GM13977 (cell line): Measurements from ENCODE around the gene KCNIP1.

ENCODE experiments used
- DNase-seq: peaks from one replicate; pipeline ENCODE4 v3.0.0; 2012; ENCODE audit warnings: low spot score
- in situ Hi-C: fragments of 300-500 bp; cut with MboI; formaldehyde crosslinking; loops from one replicate; pipeline ENCODE4 v1.12.0; 2022; ENCODE audit warnings: low sequenced_read_pairs, low pct_unique_long_range_greater_than_20kb, mixed read lengths, inconsistent platforms; ENCODE audit not compliant: unreplicated experiment
- TF ChIP-seq, protein P1 (sequence below): IDR thresholded peaks from 2 replicates; pipeline ENCODE4 v1.5.1; 2012; ENCODE audit warnings: mild to moderate bottlenecking, control low read depth; ENCODE audit not compliant: insufficient read depth; ENCODE audit errors: extremely low read depth, missing control alignments

Gene KCNIP1

GRCh38 chr5:170553218-170553617 lies 49.4 kb downstream of the KCNIP1 start:
- in situ Hi-C loops, result no loop called here
- DNase-seq, result no peak
- TF ChIP-seq, protein P1, sequence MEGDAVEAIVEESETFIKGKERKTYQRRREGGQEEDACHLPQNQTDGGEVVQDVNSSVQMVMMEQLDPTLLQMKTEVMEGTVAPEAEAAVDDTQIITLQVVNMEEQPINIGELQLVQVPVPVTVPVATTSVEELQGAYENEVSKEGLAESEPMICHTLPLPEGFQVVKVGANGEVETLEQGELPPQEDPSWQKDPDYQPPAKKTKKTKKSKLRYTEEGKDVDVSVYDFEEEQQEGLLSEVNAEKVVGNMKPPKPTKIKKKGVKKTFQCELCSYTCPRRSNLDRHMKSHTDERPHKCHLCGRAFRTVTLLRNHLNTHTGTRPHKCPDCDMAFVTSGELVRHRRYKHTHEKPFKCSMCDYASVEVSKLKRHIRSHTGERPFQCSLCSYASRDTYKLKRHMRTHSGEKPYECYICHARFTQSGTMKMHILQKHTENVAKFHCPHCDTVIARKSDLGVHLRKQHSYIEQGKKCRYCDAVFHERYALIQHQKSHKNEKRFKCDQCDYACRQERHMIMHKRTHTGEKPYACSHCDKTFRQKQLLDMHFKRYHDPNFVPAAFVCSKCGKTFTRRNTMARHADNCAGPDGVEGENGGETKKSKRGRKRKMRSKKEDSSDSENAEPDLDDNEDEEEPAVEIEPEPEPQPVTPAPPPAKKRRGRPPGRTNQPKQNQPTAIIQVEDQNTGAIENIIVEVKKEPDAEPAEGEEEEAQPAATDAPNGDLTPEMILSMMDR, result no peak

DNA sequence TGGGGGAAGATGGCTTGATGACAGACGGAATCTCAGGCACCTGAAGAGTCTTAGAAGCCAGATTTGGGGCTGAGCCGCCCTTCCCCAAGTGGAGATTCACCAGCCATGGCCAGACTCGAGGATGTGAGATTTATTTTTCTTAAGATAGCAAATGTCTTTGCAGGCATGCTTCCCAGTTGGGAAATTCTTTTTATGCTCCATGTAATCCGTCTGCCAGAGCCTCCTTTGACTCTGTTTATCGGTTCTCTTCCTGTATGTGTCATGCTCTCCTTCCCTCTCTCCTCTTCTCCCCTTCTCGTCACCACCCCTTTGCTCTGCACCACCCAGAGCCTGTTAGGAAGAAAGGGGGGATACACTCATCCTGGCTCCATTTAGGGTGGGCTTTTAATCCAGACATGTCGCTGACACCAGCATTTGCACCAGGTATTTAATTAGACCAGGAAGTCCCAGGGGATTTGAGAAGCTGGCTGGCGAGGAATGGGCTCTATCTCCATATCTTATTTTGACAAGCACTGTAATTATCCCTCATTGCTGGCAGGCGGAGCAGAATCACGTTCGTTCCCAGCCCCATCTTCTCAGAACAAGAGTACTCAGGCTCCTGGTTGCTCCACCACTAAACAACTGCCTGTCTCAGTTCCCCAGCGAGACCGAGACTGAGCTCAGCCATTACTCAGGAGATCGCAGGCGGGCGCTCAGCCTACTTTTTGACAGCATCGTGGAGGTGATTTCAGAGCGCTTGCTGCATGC lies 50.9 kb downstream of the KCNIP1 start:
- DNase-seq, result no peak
- in situ Hi-C loops, result no loop called here
- TF ChIP-seq, protein P1, result no peak

GRCh38 chr5:170557314-170557713 lies 53.5 kb downstream of the KCNIP1 start:
- TF ChIP-seq, protein P1, result no peak
- in situ Hi-C loops, result no loop called here
- no peak for DNase-seq

DNA sequence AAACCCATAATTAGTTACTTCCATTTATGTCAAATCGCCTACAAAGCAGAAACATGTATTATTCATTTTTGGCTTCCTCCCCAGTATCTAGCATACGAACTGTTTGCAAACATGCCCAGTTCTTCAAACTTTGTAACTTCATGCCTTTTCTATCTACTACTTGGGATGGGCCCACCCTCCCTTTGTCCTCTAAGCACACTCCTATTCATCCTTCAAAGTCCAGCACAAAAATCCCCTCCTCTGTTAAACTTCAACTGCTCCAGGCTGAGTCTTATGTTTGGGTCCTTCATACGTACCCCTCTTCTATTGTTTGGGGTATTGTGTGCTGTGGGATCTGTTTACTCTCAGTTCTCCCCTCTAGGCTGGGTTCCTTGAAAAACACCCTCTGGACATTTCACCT lies 55.5 kb downstream of the KCNIP1 start:
- DNase-seq, result no peak
- in situ Hi-C loops, result no loop called here
- TF ChIP-seq, protein P1, result no peak

GRCh38 chr5:170560938-170561337 lies 57.1 kb downstream of the KCNIP1 start:
- in situ Hi-C loops, result no loop called here
- TF ChIP-seq, protein P1, result no peak
- DNase-seq, result no peak

DNA sequence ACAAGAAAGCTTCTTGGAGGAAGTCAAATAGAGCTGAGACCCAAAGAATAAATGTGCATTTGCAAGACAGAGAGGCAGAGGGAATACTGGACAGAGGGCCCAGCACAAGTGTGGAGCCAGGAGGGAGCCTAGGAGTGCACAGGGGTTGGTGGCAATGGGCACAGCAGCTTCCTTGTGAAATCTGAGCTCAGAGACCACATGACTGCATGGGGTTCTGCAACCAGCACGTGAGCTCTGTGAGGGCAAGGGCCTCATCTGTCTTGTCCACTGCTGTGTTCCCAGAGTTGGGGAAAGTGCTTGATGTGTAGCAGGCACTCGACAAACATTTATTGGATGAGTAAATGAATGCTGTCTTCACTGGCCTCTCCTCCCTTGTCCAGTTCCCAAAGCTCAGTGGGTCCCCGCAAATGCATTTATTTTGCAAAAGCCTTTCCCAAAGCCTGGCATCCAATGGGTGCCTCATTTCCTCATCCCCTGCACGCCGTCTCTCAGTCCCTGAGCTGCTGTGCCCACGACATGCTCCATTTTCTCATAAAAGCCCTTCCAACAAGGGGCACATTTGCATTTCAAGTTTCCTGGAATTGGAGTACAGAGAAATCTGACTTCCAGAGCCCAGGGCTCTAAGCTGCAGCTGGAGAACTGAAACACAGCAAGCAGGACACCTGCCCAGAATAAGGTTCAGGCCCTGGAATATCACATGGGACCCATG lies 58.5 kb downstream of the KCNIP1 start:
- TF ChIP-seq, protein P1, result no peak
- in situ Hi-C loops, result no loop called here
- DNase-seq, result no peak
